ENCODE results near the gene PLCD4.

PLCD4 gene

GRCh38 chr2:218568190-218569037 lies 39.3 kb upstream of the PLCD4 start, which contains the start of the genes CNOT9 and USP37:
Gene CNOT9, plus strand, starts transcription at chr2:218568839. Its CDS starts 116 bp downstream, at chr2:218568955.
Gene USP37, minus strand, starts transcription at chr2:218568351. Its CDS starts 9,698 bp downstream, at chr2:218558653.
- H3K36me3 ChIP-seq (ENCODE audit: insufficient read depth, low read length) = peaks cover 52% of the 10 kb centered on the region
- H3K4me2 ChIP-seq (ENCODE audit: insufficient read depth, low read length) = peak within 1 kb of the TSS; percentile 76
- H4K20me1 ChIP-seq (ENCODE audit: insufficient read depth, low read length) = peaks cover 36% of the 10 kb centered on the region; the same call in 1 of the 2 replicates
- peak; percentile 100 for DNase-seq
- ATAC-seq (ENCODE audit: insufficient read depth, low read depth) = peak; percentile 85
- H3K4me1 ChIP-seq (ENCODE audit: insufficient read depth, low read length) = peaks cover 65% of the 10 kb centered on the region
- H3K9me3 ChIP-seq (ENCODE audit: insufficient read depth, low read length, severe bottlenecking) = no peaks in the 10 kb centered on the region
- H3K4me3 ChIP-seq (ENCODE audit: low read depth in 1 of 2, low read length in 2 of 2) = peak within 1 kb of the TSS; percentile 80 to 82
- H3K9ac ChIP-seq (ENCODE audit: low read depth, low read length) = peak within 1 kb of the TSS; percentile 91
- H3K79me2 ChIP-seq (ENCODE audit: insufficient read depth, low read length) = peaks cover 97% of the 10 kb centered on the region
- H3K27me3 ChIP-seq (ENCODE audit: insufficient read depth, low read length, poor library complexity) = no peaks in the 10 kb centered on the region
- TF ChIP-seq, protein P1, sequence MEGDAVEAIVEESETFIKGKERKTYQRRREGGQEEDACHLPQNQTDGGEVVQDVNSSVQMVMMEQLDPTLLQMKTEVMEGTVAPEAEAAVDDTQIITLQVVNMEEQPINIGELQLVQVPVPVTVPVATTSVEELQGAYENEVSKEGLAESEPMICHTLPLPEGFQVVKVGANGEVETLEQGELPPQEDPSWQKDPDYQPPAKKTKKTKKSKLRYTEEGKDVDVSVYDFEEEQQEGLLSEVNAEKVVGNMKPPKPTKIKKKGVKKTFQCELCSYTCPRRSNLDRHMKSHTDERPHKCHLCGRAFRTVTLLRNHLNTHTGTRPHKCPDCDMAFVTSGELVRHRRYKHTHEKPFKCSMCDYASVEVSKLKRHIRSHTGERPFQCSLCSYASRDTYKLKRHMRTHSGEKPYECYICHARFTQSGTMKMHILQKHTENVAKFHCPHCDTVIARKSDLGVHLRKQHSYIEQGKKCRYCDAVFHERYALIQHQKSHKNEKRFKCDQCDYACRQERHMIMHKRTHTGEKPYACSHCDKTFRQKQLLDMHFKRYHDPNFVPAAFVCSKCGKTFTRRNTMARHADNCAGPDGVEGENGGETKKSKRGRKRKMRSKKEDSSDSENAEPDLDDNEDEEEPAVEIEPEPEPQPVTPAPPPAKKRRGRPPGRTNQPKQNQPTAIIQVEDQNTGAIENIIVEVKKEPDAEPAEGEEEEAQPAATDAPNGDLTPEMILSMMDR (IDR thresholded peaks at IDR 0.05; ENCODE audit: borderline replicate concordance, extremely low read depth, low read length, poor library complexity, severe bottlenecking) = no peak
- TF ChIP-seq EZH2 (IDR thresholded peaks at IDR 0.05; ENCODE audit: borderline replicate concordance, low read depth, low read length, severe bottlenecking) = no peak
- H2AFZ ChIP-seq (ENCODE audit: low read depth, low read length) = peak within 1 kb of the TSS; percentile 96
- peak within 1 kb of the TSS; percentile 100 for H3K27ac ChIP-seq (ENCODE audit: low read length)

DNA sequence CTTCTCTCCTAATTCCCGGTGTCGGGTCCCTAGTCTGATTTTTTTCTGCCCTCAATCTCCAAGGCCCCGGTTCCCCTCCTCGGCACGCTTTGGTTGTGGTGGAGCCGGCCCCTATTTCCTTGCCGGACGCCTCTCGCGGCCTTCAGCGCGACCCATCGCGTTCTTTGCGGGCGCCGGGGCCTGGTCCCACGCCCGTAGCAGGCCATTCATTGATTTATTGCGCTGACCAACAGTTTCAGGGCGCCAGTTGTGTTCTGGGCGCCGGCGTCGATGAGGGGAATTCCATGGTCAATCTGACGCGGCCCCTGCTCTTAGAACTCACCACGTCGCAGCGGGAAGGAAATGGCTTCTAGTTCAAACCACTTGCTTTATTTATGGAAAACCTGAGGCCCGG lies 38.7 kb upstream of the PLCD4 start:
- peak overlapping the region; percentile 65 to 80 for H3K4me3 ChIP-seq (ENCODE audit: low read depth in 1 of 2, low read length in 2 of 2)
- TF ChIP-seq, protein P1 (IDR thresholded peaks at IDR 0.05; ENCODE audit: borderline replicate concordance, extremely low read depth, low read length, poor library complexity, severe bottlenecking) = no peak
- no peak for TF ChIP-seq EZH2 (IDR thresholded peaks at IDR 0.05; ENCODE audit: borderline replicate concordance, low read depth, low read length, severe bottlenecking)
- H3K9ac ChIP-seq (ENCODE audit: low read depth, low read length) = peak overlapping the region; percentile 91
- H3K27me3 ChIP-seq (ENCODE audit: insufficient read depth, low read length, poor library complexity) = no peaks in the 10 kb centered on the region
- no peak for ATAC-seq (ENCODE audit: insufficient read depth, low read depth)
- H3K79me2 ChIP-seq (ENCODE audit: insufficient read depth, low read length) = peaks cover 97% of the 10 kb centered on the region
- H3K4me2 ChIP-seq (ENCODE audit: insufficient read depth, low read length) = peak overlapping the region; percentile 76
- peak overlapping the region; percentile 100 for H3K27ac ChIP-seq (ENCODE audit: low read length)
- peak overlapping the region; percentile 96 for H2AFZ ChIP-seq (ENCODE audit: low read depth, low read length)
- H4K20me1 ChIP-seq (ENCODE audit: insufficient read depth, low read length) = peaks cover 33% of the 10 kb centered on the region; the same call in 1 of the 2 replicates
- H3K9me3 ChIP-seq (ENCODE audit: insufficient read depth, low read length, severe bottlenecking) = no peaks in the 10 kb centered on the region
- peaks cover 53% of the 10 kb centered on the region for H3K36me3 ChIP-seq (ENCODE audit: insufficient read depth, low read length)
- H3K4me1 ChIP-seq (ENCODE audit: insufficient read depth, low read length) = peaks cover 60% of the 10 kb centered on the region
- no peak for DNase-seq

- no peak for TF ChIP-seq EZH2 (IDR thresholded peaks at IDR 0.05; ENCODE audit: borderline replicate concordance, low read depth, low read length, severe bottlenecking)
- TF ChIP-seq, protein P1 (IDR thresholded peaks at IDR 0.05; ENCODE audit: borderline replicate concordance, extremely low read depth, low read length, poor library complexity, severe bottlenecking) = no peak
- Histone ChIP-seq H3K79me2 (ENCODE audit: insufficient read depth, low read length) (peaks cover 97% of the 10 kb centered on the region), H3K36me3 (ENCODE audit: insufficient read depth, low read length) (peaks cover 56% of the 10 kb centered on the region), H3K27ac (ENCODE audit: low read length) (peak overlapping the region; percentile 100), H2AFZ (ENCODE audit: low read depth, low read length) (no peak overlapping the region), H3K4me3 (ENCODE audit: low read depth in 1 of 2, low read length in 2 of 2) (peak overlapping the region; percentile 65 to 80), H4K20me1 (ENCODE audit: insufficient read depth, low read length) (peaks cover 39% of the 10 kb centered on the region; the same call in 1 of the 2 replicates), H3K9me3 (ENCODE audit: insufficient read depth, low read length, severe bottlenecking) (no peaks in the 10 kb centered on the region), H3K27me3 (ENCODE audit: insufficient read depth, low read length, poor library complexity) (no peaks in the 10 kb centered on the region), H3K4me2 (ENCODE audit: insufficient read depth, low read length) (peak overlapping the region; percentile 76), H3K4me1 (ENCODE audit: insufficient read depth, low read length) (peaks cover 58% of the 10 kb centered on the region), H3K9ac (ENCODE audit: low read depth, low read length) (peak overlapping the region; percentile 91)
- DNase-seq = peak; percentile 23
- ATAC-seq (ENCODE audit: insufficient read depth, low read depth) = no peak
Measured at GRCh38 chr2:218569661-218570500, 37.8 kb upstream of the PLCD4 start.
